GM12875 (cell line): ENCODE measurements around the gene N4BP3.

Experiments used
- H3K4me3 ChIP-seq: one replicate; pipeline ENCODE4 v1.5.1; 2011; ENCODE audit warnings: low read depth, low read length, control low read depth
- TF ChIP-seq, protein P1 (sequence below): IDR thresholded peaks from 2 replicates; pipeline ENCODE4 v1.5.1; 2011; ENCODE audit warnings: low read depth, mild to moderate bottlenecking, control low read depth, inconsistent platforms, low read length, moderate library complexity, borderline replicate concordance; ENCODE audit not compliant: insufficient read depth

Gene N4BP3

DNA sequence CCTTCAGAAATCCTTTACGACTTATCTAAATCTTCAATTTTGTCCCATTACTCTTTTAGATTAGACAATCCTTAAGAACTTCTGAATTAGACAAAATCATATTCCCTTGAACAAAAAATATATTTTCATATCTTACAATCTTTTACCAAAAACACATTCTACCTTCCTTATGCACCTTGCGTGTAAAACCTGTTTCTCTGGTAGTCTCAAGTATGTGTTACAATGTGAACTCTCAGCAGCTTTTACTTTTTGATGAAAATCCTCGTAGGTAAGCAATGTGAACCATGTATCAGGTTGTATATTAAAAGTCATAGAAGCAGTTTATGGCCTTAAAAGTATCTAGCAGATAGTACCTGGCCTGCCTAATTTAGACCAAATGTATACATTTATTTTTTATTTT lies 61.1 kb downstream of the N4BP3 start:
- H3K4me3 ChIP-seq: no peak overlapping the region
- TF ChIP-seq, protein P1, sequence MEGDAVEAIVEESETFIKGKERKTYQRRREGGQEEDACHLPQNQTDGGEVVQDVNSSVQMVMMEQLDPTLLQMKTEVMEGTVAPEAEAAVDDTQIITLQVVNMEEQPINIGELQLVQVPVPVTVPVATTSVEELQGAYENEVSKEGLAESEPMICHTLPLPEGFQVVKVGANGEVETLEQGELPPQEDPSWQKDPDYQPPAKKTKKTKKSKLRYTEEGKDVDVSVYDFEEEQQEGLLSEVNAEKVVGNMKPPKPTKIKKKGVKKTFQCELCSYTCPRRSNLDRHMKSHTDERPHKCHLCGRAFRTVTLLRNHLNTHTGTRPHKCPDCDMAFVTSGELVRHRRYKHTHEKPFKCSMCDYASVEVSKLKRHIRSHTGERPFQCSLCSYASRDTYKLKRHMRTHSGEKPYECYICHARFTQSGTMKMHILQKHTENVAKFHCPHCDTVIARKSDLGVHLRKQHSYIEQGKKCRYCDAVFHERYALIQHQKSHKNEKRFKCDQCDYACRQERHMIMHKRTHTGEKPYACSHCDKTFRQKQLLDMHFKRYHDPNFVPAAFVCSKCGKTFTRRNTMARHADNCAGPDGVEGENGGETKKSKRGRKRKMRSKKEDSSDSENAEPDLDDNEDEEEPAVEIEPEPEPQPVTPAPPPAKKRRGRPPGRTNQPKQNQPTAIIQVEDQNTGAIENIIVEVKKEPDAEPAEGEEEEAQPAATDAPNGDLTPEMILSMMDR: no peak
